Ishikawa (cell line): ENCODE data around the gene ANKRD40CL.

Source experiments
- CREB1 ChIP-seq: IDR thresholded peaks from 2 replicates; pipeline ENCODE4 v1.6.1; 2012; ENCODE audit warnings: low read depth
- TEAD4 ChIP-seq: IDR thresholded peaks from 2 replicates; pipeline ENCODE4 v1.6.1; 2012

DNA sequence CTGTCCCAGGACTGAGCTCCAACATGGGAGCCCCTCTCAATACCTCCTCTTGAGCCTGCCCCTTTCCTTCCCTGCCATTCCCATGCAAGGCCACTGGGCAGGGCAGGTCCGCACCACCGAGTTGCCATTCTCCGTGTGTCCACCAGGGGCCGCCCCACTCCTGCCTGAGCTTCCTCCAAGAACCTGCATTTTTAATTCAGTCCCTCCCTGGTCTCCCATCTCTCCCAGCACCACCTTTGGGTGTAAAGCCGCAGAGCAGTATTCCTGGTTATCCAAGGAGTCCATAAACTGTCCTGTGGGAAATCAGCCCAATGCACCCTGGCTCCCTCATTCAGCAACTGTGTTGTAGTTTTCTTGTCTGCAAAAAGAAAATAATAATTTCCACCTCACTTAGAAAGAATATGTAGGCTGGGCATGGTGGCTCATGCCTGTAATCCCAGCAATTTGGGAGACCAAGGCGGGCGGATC lies 15.9 kb upstream of the ANKRD40CL start:
- TF ChIP-seq CREB1 (no peak), TEAD4 (no peak)
